Superior temporal gyrus (tissue), 1 donor: ENCODE measurements around the gene RNF208.

Experiments
- DNase-seq: peaks from one replicate; pipeline ENCODE4 v3.0.0-alpha.2; 2016; ENCODE audit errors: extremely low spot score

The RNF208 gene

GRCh38 chr9:137175345-137175961 is 46.6 kb downstream of the RNF208 start:
- no peak for DNase-seq

- DNase-seq: no peak
Measured at GRCh38 chr9:137174722-137175293, 47.2 kb downstream of the RNF208 start.

- no peak for DNase-seq
Measured at GRCh38 chr9:137173796-137174664, 48.0 kb downstream of the RNF208 start.

- DNase-seq: no peak
Measured at GRCh38 chr9:137172901-137173795, 48.9 kb downstream of the RNF208 start.

GRCh38 chr9:137171149-137171900 is 50.7 kb downstream of the RNF208 start:
- no peak for DNase-seq

GRCh38 chr9:137170486-137171148 is 51.4 kb downstream of the RNF208 start:
- no peak for DNase-seq
